C4-2B (cell line): ENCODE data around the gene FLVCR2.

Source experiments
- CTCF ChIP-seq: fragments of 450-650 bp; conservative IDR thresholded peaks from 2 replicates; pipeline ENCODE4 v1.5.1; 2017; ENCODE audit warnings: mild to moderate bottlenecking
- ZFX ChIP-seq: fragments of 450-650 bp; IDR thresholded peaks from 2 replicates; pipeline ENCODE4 v1.6.1; 2017

- TF ChIP-seq CTCF (no peak), ZFX (no peak)
Observed at GRCh38 chr14:75630695-75631452, 52.5 kb downstream of the FLVCR2 start.
